DMS79 treated with DMSO at 0.1 percent for 48 hours (cell line): ENCODE results near the gene KCNC2.

Experiments
- DNase-seq: peaks from one replicate; lab custom pipeline; 2025; lab: John Stamatoyannopoulos, UW

Gene KCNC2

GRCh38 chr12:75161488-75161887 lies 48.2 kb downstream of the KCNC2 start:
- no peak for DNase-seq

GRCh38 chr12:75157385-75157784 lies 52.3 kb downstream of the KCNC2 start:
- DNase-seq = no peak

GRCh38 chr12:75155962-75156361 lies 53.7 kb downstream of the KCNC2 start:
- DNase-seq = no peak

GRCh38 chr12:75154388-75154787 lies 55.3 kb downstream of the KCNC2 start:
- DNase-seq = no peak

GRCh38 chr12:75139196-75139595 lies 70.4 kb downstream of the KCNC2 start:
- no peak for DNase-seq

GRCh38 chr12:75137896-75138295 lies 71.7 kb downstream of the KCNC2 start:
- no peak for DNase-seq

- no peak for DNase-seq
Measured at GRCh38 chr12:75135026-75135425, 74.6 kb downstream of the KCNC2 start.

- DNase-seq = no peak
Measured at GRCh38 chr12:75130811-75131210, 78.8 kb downstream of the KCNC2 start.

- DNase-seq = no peak
Measured at GRCh38 chr12:75129275-75129674, 80.4 kb downstream of the KCNC2 start.

GRCh38 chr12:75121036-75121705 lies 88.5 kb downstream of the KCNC2 start:
- no peak for DNase-seq

GRCh38 chr12:75120311-75120711 lies 89.3 kb downstream of the KCNC2 start:
- no peak for DNase-seq

GRCh38 chr12:75116646-75117198 lies 92.9 kb downstream of the KCNC2 start:
- DNase-seq = no peak

GRCh38 chr12:75115748-75116147 lies 93.9 kb downstream of the KCNC2 start:
- no peak for DNase-seq

- DNase-seq = no peak
Measured at GRCh38 chr12:75103822-75104221, 105.8 kb downstream of the KCNC2 start.

GRCh38 chr12:75101781-75102180 lies 107.9 kb downstream of the KCNC2 start:
- no peak for DNase-seq

GRCh38 chr12:75099210-75099609 lies 110.4 kb downstream of the KCNC2 start:
- DNase-seq = no peak

GRCh38 chr12:75097003-75097402 lies 112.6 kb downstream of the KCNC2 start:
- DNase-seq = no peak

GRCh38 chr12:75087654-75088053 lies 122.0 kb downstream of the KCNC2 start:
- DNase-seq = no peak

GRCh38 chr12:75086091-75087038 lies 123.3 kb downstream of the KCNC2 start:
- no peak for DNase-seq

GRCh38 chr12:75081305-75081704 lies 128.3 kb downstream of the KCNC2 start:
- no peak for DNase-seq

GRCh38 chr12:75080582-75080981 lies 129.1 kb downstream of the KCNC2 start:
- DNase-seq = no peak

- DNase-seq = no peak
Measured at GRCh38 chr12:75065482-75065881, 144.2 kb downstream of the KCNC2 start.

- DNase-seq = no peak
Measured at GRCh38 chr12:75062691-75063090, 146.9 kb downstream of the KCNC2 start.
